NCI-H2107 (cell line): ENCODE data around the gene HOXD9.

Experiments
- DNase-seq: peaks from one replicate; lab custom pipeline; 2025; lab: John Stamatoyannopoulos, UW

The HOXD9 gene

DNA sequence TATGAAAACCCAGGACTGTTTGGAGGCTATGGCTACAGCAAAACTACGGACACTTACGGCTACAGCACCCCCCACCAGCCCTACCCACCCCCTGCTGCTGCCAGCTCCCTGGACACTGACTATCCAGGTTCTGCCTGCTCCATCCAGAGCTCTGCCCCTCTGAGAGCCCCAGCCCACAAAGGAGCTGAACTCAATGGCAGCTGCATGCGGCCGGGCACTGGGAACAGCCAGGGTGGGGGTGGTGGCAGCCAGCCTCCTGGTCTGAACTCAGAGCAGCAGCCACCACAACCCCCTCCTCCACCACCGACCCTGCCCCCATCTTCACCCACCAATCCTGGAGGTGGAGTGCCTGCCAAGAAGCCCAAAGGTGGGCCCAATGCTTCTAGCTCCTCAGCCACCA is 46.7 kb downstream of the HOXD9 start:
- DNase-seq, result no peak

GRCh38 chr2:176169711-176170110 is 47.2 kb downstream of the HOXD9 start:
- DNase-seq, result no peak

DNA sequence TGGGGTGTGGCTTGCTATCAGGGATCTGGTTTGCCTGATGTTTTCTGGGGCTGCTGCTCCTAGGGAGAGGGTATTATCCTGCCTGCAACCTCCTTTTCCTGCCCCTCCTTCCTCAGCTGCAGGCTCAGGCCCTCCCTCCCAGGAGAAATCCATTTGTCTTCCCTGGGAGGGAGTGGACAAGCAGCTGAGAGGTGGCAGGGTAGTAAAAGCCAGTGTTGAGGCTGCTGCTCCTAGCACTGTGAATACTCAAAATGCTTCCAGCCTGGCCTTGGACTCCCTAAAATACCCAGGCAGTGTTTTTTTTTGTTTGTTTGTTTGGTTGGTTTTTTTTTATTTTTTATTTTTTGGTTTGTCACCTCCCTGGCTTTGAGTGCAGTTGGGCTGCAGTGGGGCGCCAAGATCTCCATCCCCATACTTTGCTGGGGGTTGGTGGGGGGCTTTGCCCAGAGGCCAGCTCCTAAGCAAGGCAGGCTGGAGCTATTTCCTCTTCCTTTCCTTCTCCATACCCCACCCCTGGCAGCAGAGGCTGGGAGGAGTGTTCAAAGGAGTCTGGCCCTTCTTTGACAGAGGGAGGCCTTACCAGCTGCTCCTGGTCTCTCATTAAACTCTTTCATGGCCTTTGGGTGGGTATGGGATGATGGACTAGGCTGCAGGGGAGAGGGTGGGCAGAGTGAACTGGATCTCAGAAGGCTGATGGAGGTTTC is 48.2 kb downstream of the HOXD9 start:
- no peak for DNase-seq

GRCh38 chr2:176171351-176172006 is 49.0 kb downstream of the HOXD9 start:
- no peak for DNase-seq

DNA sequence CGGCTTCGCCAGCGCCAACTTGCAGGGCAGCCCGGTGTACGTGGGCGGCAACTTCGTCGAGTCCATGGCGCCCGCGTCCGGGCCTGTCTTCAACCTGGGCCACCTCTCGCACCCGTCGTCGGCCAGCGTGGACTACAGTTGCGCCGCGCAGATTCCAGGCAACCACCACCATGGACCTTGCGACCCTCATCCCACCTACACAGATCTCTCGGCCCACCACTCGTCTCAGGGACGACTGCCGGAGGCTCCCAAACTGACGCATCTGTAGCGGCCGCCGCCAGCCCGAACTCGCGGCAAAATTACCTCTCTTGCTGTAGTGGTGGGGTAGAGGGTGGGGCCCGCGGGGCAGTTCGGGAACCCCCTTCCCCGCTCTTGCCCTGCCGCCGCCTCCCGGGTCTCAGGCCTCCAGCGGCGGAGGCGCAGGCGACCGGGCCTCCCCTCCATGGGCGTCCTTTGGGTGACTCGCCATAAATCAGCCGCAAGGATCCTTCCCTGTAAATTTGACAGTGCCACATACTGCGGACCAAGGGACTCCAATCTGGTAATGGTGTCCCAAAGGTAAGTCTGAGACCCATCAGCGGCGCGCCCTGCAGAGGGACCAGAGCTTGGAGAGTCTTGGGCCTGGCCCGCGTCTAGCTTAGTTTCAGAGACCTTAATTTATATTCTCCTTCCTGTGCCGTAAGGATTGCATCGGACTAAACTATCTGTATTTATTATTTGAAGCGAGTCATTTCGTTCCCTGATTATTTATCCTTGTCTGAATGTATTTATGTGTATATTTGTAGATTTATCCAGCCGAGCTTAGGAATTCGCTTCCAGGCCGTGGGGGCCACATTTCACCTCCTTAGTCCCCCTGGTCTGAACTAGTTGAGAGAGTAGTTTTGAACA is 49.7 kb downstream of the HOXD9 start:
- no peak for DNase-seq

- DNase-seq, result no peak
These were observed 50.5 kb downstream of the HOXD9 start for GRCh38 chr2:176172895-176173566.

- no peak for DNase-seq
These were observed 51.3 kb downstream of the HOXD9 start for GRCh38 chr2:176173567-176174381.

DNA sequence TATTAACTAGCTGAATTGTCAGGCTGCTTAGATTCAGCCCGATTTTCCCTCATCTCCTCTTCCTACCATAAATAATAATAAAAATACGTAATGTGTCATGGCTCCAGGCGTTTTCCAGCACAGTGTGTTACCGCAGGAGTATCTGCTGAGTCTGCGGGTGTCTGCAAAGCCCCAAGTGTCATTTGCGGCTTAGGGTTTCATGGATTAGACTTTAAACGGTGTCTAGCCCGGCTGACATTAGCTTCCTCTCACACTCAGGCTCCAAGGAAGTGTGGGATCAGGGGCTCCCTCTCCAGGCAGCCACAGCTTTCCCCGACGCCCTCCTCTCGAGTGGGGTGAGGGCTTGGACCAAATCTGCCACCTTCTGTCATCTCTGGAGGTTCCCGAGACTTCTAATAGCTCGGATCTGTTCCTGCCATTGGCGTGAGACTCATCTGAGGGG is 51.9 kb downstream of the HOXD9 start:
- DNase-seq, result no peak
